ENCODE results near the gene PDLIM3.

The PDLIM3 gene, protein sequence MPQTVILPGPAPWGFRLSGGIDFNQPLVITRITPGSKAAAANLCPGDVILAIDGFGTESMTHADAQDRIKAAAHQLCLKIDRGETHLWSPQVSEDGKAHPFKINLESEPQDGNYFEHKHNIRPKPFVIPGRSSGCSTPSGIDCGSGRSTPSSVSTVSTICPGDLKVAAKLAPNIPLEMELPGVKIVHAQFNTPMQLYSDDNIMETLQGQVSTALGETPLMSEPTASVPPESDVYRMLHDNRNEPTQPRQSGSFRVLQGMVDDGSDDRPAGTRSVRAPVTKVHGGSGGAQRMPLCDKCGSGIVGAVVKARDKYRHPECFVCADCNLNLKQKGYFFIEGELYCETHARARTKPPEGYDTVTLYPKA

DNA sequence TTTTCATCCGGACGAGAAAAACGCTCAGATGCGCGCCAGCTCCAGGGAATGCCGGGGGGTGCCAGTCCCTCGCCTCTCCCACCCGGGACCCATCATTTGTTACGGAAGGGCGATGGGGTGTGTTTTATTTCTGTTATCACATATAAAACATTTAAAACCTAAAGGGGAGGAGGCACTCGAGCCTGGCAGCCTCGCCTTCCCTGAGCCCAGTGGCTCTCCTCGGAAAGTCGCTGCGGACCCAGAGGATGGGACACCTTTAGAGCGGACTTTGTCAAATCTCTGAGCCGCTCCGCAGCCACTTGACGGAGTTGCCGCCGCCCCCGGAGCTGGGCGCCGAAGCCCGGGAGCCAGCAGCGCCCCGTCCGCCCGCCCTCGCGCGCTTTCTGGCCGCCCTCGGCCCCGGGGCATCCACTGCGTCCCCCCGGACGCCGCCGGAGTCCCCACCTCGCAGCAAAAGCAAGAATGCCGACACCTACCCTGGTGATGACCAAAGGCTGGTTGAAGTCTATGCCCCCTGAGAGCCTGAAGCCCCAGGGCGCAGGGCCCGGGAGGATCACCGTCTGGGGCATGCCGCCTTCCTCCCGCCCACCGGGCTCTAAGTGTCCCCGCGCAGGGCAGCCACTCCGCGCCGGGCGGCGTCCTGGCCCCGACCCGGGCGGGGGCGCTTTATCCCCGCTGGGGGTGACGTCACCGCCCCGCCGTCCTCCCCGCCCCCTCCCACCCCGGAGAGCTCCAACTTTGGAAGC is at the start of gene PDLIM3:
Gene PDLIM3 (minus strand): TSS at position 642 of the 746 bp plus-strand sequence. CDS start 73 bp downstream, at position 569.
- Histone ChIP-seq H3K27ac (ENCODE audit: low read length) (no peak within 1 kb of the TSS), H3K9ac (ENCODE audit: low read length) (peak within 1 kb of the TSS; percentile 59), H3K27me3 (ENCODE audit: control insufficient read depth, insufficient read depth, low read length) (peaks cover 27% of the 10 kb centered on the region), H3K36me3 (ENCODE audit: control insufficient read depth, low read depth, low read length) (no peaks in the 10 kb centered on the region), H3K4me1 (ENCODE audit: control insufficient read depth, low read depth, low read length) (peaks cover 3% of the 10 kb centered on the region), H3K9me3 (ENCODE audit: control insufficient read depth, low read depth, low read length) (no peaks in the 10 kb centered on the region), H3K4me3 (ENCODE audit: low read length) (peak within 1 kb of the TSS; percentile 57)

DNA sequence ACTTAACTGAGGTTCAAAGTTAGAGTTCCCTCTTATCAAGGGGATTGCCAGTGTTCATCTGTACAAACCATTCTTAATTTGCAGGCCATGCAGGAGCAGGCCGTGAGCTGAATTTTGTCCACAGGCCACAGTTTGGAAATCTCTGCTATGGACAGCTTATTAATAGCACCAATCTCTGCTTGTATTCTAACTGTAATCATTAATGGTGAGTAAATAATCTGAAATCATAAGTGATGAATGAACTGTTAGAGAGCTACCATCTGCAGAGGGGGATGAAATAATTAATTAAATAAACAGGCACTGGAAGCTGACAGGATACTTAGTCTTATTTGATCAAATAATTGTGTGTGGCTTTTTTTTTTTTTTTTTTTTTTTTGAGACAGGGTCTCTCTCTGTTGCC is 48.5 kb upstream of the PDLIM3 start:
- no peak overlapping the region for H3K27ac ChIP-seq (ENCODE audit: low read length)
- no peak overlapping the region for H3K9ac ChIP-seq (ENCODE audit: low read length)
- H3K4me3 ChIP-seq (ENCODE audit: low read length): no peak overlapping the region
- H3K27me3 ChIP-seq (ENCODE audit: control insufficient read depth, insufficient read depth, low read length): peaks cover 16% of the 10 kb centered on the region
- no peaks in the 10 kb centered on the region for H3K9me3 ChIP-seq (ENCODE audit: control insufficient read depth, low read depth, low read length)
- no peaks in the 10 kb centered on the region for H3K36me3 ChIP-seq (ENCODE audit: control insufficient read depth, low read depth, low read length)
- peaks cover 30% of the 10 kb centered on the region for H3K4me1 ChIP-seq (ENCODE audit: control insufficient read depth, low read depth, low read length)

DNA sequence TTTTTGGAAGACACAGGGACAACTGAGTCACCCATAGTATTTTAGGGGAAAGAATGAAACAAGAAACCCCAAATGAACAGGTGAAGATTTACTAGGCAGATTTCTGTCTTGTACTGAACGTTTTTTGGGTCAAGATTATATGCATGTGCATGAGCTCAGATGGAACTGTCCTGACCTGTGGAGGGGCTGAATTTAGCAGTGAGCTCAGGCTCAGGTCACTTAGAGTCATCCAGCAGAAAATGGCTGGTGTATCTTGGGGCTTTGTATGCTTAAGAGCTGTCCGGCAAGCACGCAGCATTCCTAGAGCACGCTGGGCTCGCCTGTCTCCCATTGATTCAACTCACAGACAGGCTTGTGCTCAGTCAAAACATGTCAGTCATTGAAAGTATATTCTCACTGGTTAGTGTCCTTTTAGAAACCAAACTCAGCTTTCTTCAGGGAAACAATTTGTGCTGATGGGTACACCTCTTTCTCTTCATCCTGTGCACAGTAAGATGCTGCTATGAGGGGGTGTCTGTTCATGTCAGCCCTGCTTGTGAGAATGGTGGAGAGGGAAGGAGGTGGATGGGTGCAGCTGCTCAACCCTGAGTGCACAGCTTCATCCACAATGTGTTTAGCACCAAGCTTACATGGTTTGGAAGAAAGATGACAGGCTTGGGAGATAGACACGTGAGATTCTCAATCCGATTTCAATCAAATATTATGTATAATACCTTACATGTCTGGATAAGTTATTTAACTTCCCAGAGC is 47.5 kb upstream of the PDLIM3 start:
- no peak overlapping the region for H3K9ac ChIP-seq (ENCODE audit: low read length)
- peaks cover 10% of the 10 kb centered on the region for H3K27me3 ChIP-seq (ENCODE audit: control insufficient read depth, insufficient read depth, low read length)
- H3K4me1 ChIP-seq (ENCODE audit: control insufficient read depth, low read depth, low read length): peaks cover 26% of the 10 kb centered on the region
- no peak overlapping the region for H3K27ac ChIP-seq (ENCODE audit: low read length)
- no peak overlapping the region for H3K4me3 ChIP-seq (ENCODE audit: low read length)
- no peaks in the 10 kb centered on the region for H3K36me3 ChIP-seq (ENCODE audit: control insufficient read depth, low read depth, low read length)
- H3K9me3 ChIP-seq (ENCODE audit: control insufficient read depth, low read depth, low read length): no peaks in the 10 kb centered on the region

DNA sequence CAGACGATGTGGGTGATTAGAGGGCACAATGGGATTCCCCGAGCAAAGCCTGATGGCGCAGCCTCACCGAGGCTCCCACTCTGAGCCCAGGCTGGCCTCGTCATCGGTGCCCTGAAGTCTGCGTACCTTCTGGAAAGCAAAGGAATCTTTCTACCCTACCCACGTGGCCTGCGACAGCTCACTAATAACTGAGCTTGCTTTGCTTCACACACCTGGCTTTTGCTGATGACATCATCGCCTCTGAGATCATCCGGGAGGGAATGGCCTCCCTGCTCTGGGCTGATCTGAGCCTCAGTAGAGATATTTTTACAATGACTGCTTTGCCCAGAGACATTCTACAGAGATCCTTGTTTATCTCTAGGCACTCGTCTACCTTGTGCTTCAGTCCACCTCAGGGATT is 45.4 kb upstream of the PDLIM3 start:
- no peak overlapping the region for H3K4me3 ChIP-seq (ENCODE audit: low read length)
- H3K9me3 ChIP-seq (ENCODE audit: control insufficient read depth, low read depth, low read length): no peaks in the 10 kb centered on the region
- H3K36me3 ChIP-seq (ENCODE audit: control insufficient read depth, low read depth, low read length): no peaks in the 10 kb centered on the region
- H3K4me1 ChIP-seq (ENCODE audit: control insufficient read depth, low read depth, low read length): peaks cover 5% of the 10 kb centered on the region
- H3K27ac ChIP-seq (ENCODE audit: low read length): no peak overlapping the region
- H3K9ac ChIP-seq (ENCODE audit: low read length): no peak overlapping the region
- H3K27me3 ChIP-seq (ENCODE audit: control insufficient read depth, insufficient read depth, low read length): no peaks in the 10 kb centered on the region

DNA sequence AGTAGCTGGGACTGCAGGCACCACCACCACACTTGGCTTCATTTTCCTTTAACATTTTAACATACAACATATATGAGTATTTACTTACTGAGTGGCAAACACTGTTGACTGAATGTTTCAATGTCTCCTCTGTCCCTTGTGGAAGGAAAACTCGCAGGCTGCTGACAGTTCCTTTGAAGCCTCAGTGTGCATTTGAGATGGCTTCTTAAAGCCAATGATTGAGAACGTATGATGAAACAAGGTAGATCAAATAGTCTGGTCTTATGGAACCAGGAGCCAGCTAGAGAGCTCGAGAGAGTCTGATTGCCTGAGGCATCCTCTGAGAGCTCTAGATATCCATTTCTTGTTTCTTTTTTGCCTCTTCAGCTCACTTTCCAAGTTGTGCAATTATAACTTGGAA is 43.0 kb upstream of the PDLIM3 start:
- H3K27me3 ChIP-seq (ENCODE audit: control insufficient read depth, insufficient read depth, low read length): no peaks in the 10 kb centered on the region
- peaks cover 8% of the 10 kb centered on the region for H3K4me1 ChIP-seq (ENCODE audit: control insufficient read depth, low read depth, low read length)
- no peak overlapping the region for H3K4me3 ChIP-seq (ENCODE audit: low read length)
- no peak overlapping the region for H3K9ac ChIP-seq (ENCODE audit: low read length)
- H3K9me3 ChIP-seq (ENCODE audit: control insufficient read depth, low read depth, low read length): no peaks in the 10 kb centered on the region
- no peaks in the 10 kb centered on the region for H3K36me3 ChIP-seq (ENCODE audit: control insufficient read depth, low read depth, low read length)
- no peak overlapping the region for H3K27ac ChIP-seq (ENCODE audit: low read length)

DNA sequence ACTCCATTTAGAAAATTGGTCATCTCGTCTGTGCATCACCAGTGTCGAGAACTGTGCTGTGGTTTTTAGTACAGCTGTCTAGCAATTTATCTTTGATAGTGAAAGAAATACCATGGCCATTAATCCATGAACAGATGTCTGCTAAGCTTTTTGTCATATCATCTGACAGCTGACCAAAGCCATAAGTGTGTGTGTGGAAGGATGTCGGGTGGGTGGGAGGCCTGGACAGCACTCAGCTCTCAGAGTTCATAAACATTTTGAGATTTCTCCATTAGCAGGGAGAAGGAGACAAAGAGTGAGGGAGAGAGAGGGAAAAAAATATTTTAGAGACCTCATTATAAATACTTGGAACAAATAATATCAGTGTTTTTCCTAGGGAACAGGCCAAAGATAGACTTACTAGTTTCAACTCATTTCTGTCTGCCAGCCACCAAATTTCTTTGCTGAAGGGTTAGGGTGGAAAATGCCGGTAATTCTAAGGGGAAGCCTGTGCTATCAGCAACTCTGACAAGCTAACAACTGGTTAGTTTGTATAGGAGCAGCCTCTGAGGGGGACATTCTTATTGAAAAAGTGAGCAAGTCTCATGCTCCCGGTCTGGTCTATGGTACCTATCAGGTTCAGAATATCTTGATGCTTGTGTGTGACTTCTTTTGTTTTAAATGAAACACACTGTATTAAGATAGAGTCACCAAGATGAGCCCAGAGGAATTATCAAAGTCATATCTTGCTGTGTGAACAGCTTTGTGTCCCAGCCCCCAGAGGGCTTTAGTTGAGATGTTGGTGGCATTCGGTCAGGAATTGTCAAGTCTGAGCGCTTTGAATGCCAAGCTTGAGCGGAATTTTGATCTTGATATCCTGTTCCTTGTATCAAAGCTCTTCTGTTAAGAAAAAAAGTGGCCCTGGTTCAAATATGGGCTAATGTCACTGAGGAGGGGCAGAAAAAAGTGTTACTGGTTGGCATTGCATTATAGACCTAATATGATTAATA is 41.9 kb upstream of the PDLIM3 start:
- Histone ChIP-seq H3K9ac (ENCODE audit: low read length) (no peak overlapping the region), H3K9me3 (ENCODE audit: control insufficient read depth, low read depth, low read length) (no peaks in the 10 kb centered on the region), H3K4me1 (ENCODE audit: control insufficient read depth, low read depth, low read length) (peaks cover 9% of the 10 kb centered on the region), H3K4me3 (ENCODE audit: low read length) (no peak overlapping the region), H3K36me3 (ENCODE audit: control insufficient read depth, low read depth, low read length) (no peaks in the 10 kb centered on the region), H3K27me3 (ENCODE audit: control insufficient read depth, insufficient read depth, low read length) (no peaks in the 10 kb centered on the region), H3K27ac (ENCODE audit: low read length) (no peak overlapping the region)

DNA sequence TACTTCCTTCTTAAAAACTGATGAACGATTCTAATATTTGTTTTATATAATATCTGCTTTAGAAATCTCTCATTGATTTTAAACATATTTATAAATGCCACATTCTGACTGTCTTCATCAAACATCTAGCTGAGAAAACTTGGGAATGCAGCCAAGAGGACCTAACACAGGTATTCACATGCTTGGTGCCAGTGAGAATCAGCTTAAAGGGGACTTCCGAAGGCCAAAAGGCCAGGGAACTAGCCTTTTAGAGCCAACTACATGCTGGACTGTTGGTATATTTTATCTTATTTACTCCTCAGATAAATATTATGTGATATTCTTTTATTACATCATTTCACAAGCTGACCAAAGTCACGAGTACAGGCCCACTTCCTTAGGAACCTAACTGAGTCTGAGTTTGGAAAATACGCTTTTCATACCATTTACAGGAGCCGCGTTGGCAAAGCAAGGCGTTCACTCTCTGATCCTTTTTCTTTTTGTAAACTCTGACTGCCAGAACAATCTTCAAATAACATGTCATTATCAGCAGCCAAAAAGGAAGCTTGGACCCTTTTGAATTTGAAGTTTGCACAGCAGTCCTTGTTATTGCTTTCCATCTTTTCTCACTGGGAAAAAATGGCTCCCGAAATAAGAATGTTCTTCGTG is 41.1 kb upstream of the PDLIM3 start:
- no peak overlapping the region for H3K27ac ChIP-seq (ENCODE audit: low read length)
- no peaks in the 10 kb centered on the region for H3K27me3 ChIP-seq (ENCODE audit: control insufficient read depth, insufficient read depth, low read length)
- no peaks in the 10 kb centered on the region for H3K36me3 ChIP-seq (ENCODE audit: control insufficient read depth, low read depth, low read length)
- H3K9me3 ChIP-seq (ENCODE audit: control insufficient read depth, low read depth, low read length): no peaks in the 10 kb centered on the region
- H3K4me1 ChIP-seq (ENCODE audit: control insufficient read depth, low read depth, low read length): peaks cover 9% of the 10 kb centered on the region
- no peak overlapping the region for H3K4me3 ChIP-seq (ENCODE audit: low read length)
- H3K9ac ChIP-seq (ENCODE audit: low read length): no peak overlapping the region

DNA sequence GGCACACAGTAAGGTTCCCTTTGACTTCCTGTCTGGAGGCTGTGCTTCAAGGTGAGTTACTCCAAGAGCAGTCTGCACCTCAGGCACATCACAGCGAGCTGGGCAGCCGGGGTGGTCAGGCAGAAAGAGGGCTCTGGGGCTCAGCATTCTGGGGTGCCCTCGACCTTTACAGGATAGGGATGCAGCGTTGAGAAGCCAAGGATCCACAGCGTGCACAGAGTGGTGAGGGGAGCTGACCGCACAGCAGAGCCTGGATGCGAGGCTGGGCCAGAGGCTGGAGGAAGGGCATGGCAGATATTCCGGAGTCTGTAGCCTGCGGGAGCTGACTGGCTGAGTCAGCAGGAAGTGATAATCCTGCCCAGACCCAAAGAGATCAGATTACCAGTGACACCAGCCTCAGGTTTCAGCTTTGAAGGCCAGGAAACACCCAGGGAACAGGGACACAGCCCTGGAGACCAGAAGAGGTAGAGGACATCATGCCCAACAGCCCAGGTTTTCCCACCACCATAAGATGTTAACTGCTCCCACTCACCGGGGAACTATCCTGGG is 38.4 kb upstream of the PDLIM3 start:
- H3K36me3 ChIP-seq (ENCODE audit: control insufficient read depth, low read depth, low read length): no peaks in the 10 kb centered on the region
- no peak overlapping the region for H3K9ac ChIP-seq (ENCODE audit: low read length)
- H3K27me3 ChIP-seq (ENCODE audit: control insufficient read depth, insufficient read depth, low read length): no peaks in the 10 kb centered on the region
- peaks cover 9% of the 10 kb centered on the region for H3K4me1 ChIP-seq (ENCODE audit: control insufficient read depth, low read depth, low read length)
- no peaks in the 10 kb centered on the region for H3K9me3 ChIP-seq (ENCODE audit: control insufficient read depth, low read depth, low read length)
- H3K4me3 ChIP-seq (ENCODE audit: low read length): no peak overlapping the region
- H3K27ac ChIP-seq (ENCODE audit: low read length): no peak overlapping the region

DNA sequence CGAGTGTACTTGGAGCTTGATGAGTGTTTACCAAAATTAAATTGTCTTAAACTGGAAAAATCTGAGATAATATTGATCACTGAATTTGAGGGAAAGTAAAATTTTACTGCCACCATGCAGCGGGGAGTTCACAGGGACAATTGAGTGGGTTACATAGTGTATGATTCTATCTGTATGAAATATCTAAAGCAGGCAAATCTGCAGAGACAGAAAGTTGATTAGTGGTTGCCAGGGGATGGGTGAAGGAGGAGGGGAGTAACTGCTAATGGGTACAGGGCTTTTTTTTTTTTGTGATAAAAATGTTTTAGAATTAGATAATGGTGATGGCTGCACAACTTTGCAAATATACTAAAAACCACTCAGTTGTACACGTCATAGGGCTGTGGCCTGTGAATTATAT is 35.4 kb upstream of the PDLIM3 start:
- no peaks in the 10 kb centered on the region for H3K9me3 ChIP-seq (ENCODE audit: control insufficient read depth, low read depth, low read length)
- no peak overlapping the region for H3K9ac ChIP-seq (ENCODE audit: low read length)
- H3K27me3 ChIP-seq (ENCODE audit: control insufficient read depth, insufficient read depth, low read length): no peaks in the 10 kb centered on the region
- H3K36me3 ChIP-seq (ENCODE audit: control insufficient read depth, low read depth, low read length): no peaks in the 10 kb centered on the region
- H3K27ac ChIP-seq (ENCODE audit: low read length): no peak overlapping the region
- no peak overlapping the region for H3K4me3 ChIP-seq (ENCODE audit: low read length)
- peaks cover 9% of the 10 kb centered on the region for H3K4me1 ChIP-seq (ENCODE audit: control insufficient read depth, low read depth, low read length)
